ENCODE measurements around the gene ATP10A.

DNA sequence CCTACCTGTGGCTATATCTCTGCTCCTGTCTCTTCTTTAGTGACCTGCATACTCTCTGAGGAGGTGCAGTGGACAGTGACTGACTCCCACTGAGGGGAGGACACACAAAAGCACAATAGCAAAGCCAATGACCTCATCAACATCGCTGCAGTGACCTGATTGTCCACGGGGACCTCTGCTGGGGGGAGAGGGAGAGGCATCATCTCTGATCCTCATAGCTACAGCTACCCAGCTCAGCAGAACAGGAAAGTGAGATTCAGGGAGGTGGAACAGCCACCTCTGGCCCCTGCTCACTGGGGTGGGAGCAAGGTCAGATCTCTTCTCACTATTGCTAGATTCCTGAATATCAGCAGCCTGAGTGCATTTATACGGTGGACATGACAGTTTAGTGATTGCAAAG lies 179.2 kb downstream of the ATP10A start:
- TF ChIP-seq POLR2A (IDR thresholded peaks at IDR 0.05; ENCODE audit: low read length) (no peak), GATA1 (IDR thresholded peaks at IDR 0.05; ENCODE audit: low read depth, low read length) (no peak)

All from erythroblast (primary cell).